ENCODE results near the gene CD58.

CD58 gene

GRCh38 chr1:116489231-116489697, 81.6 kb downstream of the CD58 start:
- no peaks in the 10 kb centered on the region for H3K4me1 Mint-ChIP-seq
- no peak overlapping the region for H3K4me3 Mint-ChIP-seq
- H3K27me3 Mint-ChIP-seq, result no peaks in the 10 kb centered on the region
- H3K36me3 Mint-ChIP-seq, result no peaks in the 10 kb centered on the region
- H3K27ac Mint-ChIP-seq, result no peak overlapping the region
- H3K9me3 Mint-ChIP-seq, result no peaks in the 10 kb centered on the region

GRCh38 chr1:116488071-116488470, 82.8 kb downstream of the CD58 start:
- no peaks in the 10 kb centered on the region for H3K27me3 Mint-ChIP-seq
- no peak overlapping the region for H3K4me3 Mint-ChIP-seq
- H3K27ac Mint-ChIP-seq, result no peak overlapping the region
- no peaks in the 10 kb centered on the region for H3K36me3 Mint-ChIP-seq
- H3K4me1 Mint-ChIP-seq, result no peaks in the 10 kb centered on the region
- H3K9me3 Mint-ChIP-seq, result no peaks in the 10 kb centered on the region

DNA sequence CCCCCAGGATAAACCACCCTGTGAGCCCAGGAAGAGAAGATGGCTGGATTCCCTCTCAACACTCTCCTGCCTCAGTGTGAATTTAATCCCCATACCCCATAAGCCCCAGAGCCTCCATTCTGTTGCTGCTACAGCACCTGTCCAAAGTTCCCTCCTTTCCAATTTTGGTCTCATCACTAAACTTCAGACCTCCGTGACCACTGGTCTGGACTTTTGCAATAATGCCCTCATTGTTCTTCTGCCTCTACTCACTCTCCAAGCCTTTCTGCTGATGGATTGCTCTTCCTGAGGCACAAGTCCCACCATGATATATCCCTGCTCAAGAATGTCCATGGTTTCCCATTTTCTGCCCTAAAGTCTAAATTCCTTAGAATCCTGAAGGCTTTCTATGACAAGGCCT, 83.2 kb downstream of the CD58 start:
- Mint-ChIP-seq H3K27me3 (no peaks in the 10 kb centered on the region), H3K4me1 (no peaks in the 10 kb centered on the region), H3K9me3 (no peaks in the 10 kb centered on the region), H3K27ac (no peak overlapping the region), H3K4me3 (no peak overlapping the region), H3K36me3 (no peaks in the 10 kb centered on the region)

DNA sequence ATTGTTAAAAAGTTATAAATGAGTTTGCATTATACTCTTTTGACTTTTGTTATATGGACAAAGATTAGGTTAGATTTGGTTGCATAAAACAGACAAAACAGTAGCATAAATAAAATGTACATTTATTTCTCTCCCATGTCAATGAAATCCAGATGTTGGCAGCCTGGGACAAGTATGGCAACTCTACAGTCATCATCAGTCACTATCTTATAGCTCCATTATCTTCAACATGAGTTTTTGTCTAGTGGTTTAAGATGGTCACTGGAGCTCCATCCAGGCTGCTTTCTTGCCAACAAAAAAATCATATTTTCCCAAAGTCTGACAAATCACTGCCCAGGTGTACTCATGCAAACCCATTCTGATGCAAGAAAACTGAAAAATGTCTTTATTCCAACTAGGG, 83.8 kb downstream of the CD58 start:
- H3K27me3 Mint-ChIP-seq, result no peaks in the 10 kb centered on the region
- no peaks in the 10 kb centered on the region for H3K9me3 Mint-ChIP-seq
- no peak overlapping the region for H3K4me3 Mint-ChIP-seq
- H3K36me3 Mint-ChIP-seq, result no peaks in the 10 kb centered on the region
- H3K27ac Mint-ChIP-seq, result no peak overlapping the region
- no peaks in the 10 kb centered on the region for H3K4me1 Mint-ChIP-seq

GRCh38 chr1:116486424-116486823, 84.4 kb downstream of the CD58 start:
- H3K27ac Mint-ChIP-seq, result no peak overlapping the region
- no peaks in the 10 kb centered on the region for H3K36me3 Mint-ChIP-seq
- H3K4me1 Mint-ChIP-seq, result no peaks in the 10 kb centered on the region
- no peak overlapping the region for H3K4me3 Mint-ChIP-seq
- no peaks in the 10 kb centered on the region for H3K9me3 Mint-ChIP-seq
- H3K27me3 Mint-ChIP-seq, result no peaks in the 10 kb centered on the region

DNA sequence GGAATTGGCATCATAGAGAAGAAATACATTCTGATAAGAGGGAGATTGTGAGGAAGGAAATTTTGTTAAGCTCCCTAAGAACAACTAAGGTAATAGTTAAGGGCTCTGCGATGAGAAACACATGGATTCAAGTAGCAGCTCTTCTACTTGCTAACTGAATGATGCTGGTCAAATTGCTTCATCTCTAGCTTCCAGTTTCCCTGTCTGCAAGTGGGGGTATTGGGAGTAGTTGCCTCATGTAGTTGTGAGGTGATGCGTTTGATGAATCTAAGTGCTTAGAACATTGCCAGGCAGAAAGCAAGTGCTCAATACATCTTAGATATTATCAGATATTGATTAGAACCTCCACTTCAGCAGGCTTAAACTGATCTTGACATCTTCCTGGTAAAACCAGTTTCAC, 84.8 kb downstream of the CD58 start:
- H3K4me1 Mint-ChIP-seq, result no peaks in the 10 kb centered on the region
- H3K27me3 Mint-ChIP-seq, result no peaks in the 10 kb centered on the region
- H3K4me3 Mint-ChIP-seq, result no peak overlapping the region
- H3K27ac Mint-ChIP-seq, result no peak overlapping the region
- H3K9me3 Mint-ChIP-seq, result no peaks in the 10 kb centered on the region
- H3K36me3 Mint-ChIP-seq, result no peaks in the 10 kb centered on the region

GRCh38 chr1:116485071-116485735, 85.6 kb downstream of the CD58 start:
- Mint-ChIP-seq H3K4me1 (no peaks in the 10 kb centered on the region), H3K36me3 (no peaks in the 10 kb centered on the region), H3K4me3 (no peak overlapping the region), H3K27me3 (no peaks in the 10 kb centered on the region), H3K27ac (no peak overlapping the region), H3K9me3 (no peaks in the 10 kb centered on the region)

GRCh38 chr1:116483481-116484309, 87.1 kb downstream of the CD58 start:
- H3K36me3 Mint-ChIP-seq, result no peaks in the 10 kb centered on the region
- no peaks in the 10 kb centered on the region for H3K4me1 Mint-ChIP-seq
- no peaks in the 10 kb centered on the region for H3K9me3 Mint-ChIP-seq
- no peaks in the 10 kb centered on the region for H3K27me3 Mint-ChIP-seq
- H3K27ac Mint-ChIP-seq, result no peak overlapping the region
- no peak overlapping the region for H3K4me3 Mint-ChIP-seq

GRCh38 chr1:116482490-116482889, 88.3 kb downstream of the CD58 start:
- Mint-ChIP-seq H3K4me3 (no peak overlapping the region), H3K27me3 (no peaks in the 10 kb centered on the region), H3K27ac (no peak overlapping the region), H3K36me3 (no peaks in the 10 kb centered on the region), H3K9me3 (no peaks in the 10 kb centered on the region), H3K4me1 (no peaks in the 10 kb centered on the region)

GRCh38 chr1:116481934-116482333, 88.9 kb downstream of the CD58 start:
- H3K27ac Mint-ChIP-seq, result no peak overlapping the region

GRCh38 chr1:116478621-116479020, 92.2 kb downstream of the CD58 start:
- Mint-ChIP-seq H3K27ac (no peak overlapping the region), H3K4me3 (no peak overlapping the region), H3K4me1 (no peaks in the 10 kb centered on the region), H3K27me3 (no peaks in the 10 kb centered on the region), H3K9me3 (no peaks in the 10 kb centered on the region), H3K36me3 (no peaks in the 10 kb centered on the region)

More at GRCh38 chr1:116481934-116482333, 88.9 kb downstream of the CD58 start:
- H3K9me3 Mint-ChIP-seq, result no peaks in the 10 kb centered on the region
- no peak overlapping the region for H3K4me3 Mint-ChIP-seq
- no peaks in the 10 kb centered on the region for H3K27me3 Mint-ChIP-seq
- no peaks in the 10 kb centered on the region for H3K36me3 Mint-ChIP-seq
- H3K4me1 Mint-ChIP-seq, result no peaks in the 10 kb centered on the region

DNA sequence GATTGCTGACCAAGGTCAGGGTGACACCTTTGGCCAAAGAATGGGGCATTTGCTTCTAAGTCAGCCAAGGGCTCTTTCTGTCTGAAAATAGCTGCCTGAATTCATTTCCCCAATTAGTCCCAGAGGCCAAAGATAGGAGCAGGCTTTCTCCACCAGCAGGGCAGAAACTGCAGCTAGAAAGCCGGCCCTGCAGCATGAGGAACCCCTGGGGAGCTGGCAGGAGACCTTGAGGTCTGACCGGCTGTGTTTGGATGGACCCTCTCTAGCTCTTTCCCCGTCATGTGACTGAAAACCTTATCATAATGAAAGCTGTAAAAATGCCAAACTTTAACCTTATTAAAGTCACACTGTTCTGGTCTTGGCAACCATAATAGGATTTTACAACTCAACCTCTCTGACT, 93.4 kb downstream of the CD58 start:
- Mint-ChIP-seq H3K27me3 (no peaks in the 10 kb centered on the region), H3K27ac (no peak overlapping the region), H3K36me3 (no peaks in the 10 kb centered on the region), H3K4me3 (no peak overlapping the region), H3K9me3 (no peaks in the 10 kb centered on the region), H3K4me1 (no peaks in the 10 kb centered on the region)

GRCh38 chr1:116476321-116476720, 94.5 kb downstream of the CD58 start:
- no peak overlapping the region for H3K4me3 Mint-ChIP-seq

DNA sequence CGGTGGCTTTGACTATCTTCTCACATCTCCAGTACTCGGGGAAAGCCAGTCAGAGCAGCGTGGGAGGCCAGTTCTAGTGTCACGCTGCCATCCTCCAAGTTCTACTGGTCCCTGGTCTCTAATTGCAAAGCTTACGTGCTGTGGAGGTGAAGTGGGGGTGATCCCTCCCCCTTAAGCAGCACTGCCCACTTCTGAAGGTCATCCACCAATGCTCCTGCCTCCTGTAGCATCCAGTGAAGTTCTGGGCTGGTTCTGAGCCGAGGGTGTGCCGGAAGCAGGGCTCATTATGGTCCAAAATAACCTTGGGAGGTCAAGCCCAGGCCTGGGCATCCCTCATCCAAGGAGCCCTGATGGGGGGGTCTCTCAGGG, 95.0 kb downstream of the CD58 start:
- no peak overlapping the region for H3K27ac Mint-ChIP-seq
- no peaks in the 10 kb centered on the region for H3K36me3 Mint-ChIP-seq
- no peaks in the 10 kb centered on the region for H3K27me3 Mint-ChIP-seq
- H3K4me3 Mint-ChIP-seq, result no peak overlapping the region
- H3K4me1 Mint-ChIP-seq, result no peaks in the 10 kb centered on the region
- H3K9me3 Mint-ChIP-seq, result no peaks in the 10 kb centered on the region

More at GRCh38 chr1:116476321-116476720, 94.5 kb downstream of the CD58 start:
- H3K27ac Mint-ChIP-seq, result no peak overlapping the region
- H3K9me3 Mint-ChIP-seq, result no peaks in the 10 kb centered on the region
- H3K36me3 Mint-ChIP-seq, result no peaks in the 10 kb centered on the region
- H3K4me1 Mint-ChIP-seq, result no peaks in the 10 kb centered on the region
- H3K27me3 Mint-ChIP-seq, result no peaks in the 10 kb centered on the region

- H3K27me3 Mint-ChIP-seq, result no peaks in the 10 kb centered on the region
- H3K36me3 Mint-ChIP-seq, result no peaks in the 10 kb centered on the region
- H3K4me3 Mint-ChIP-seq, result no peak overlapping the region
- H3K27ac Mint-ChIP-seq, result no peak overlapping the region
- H3K4me1 Mint-ChIP-seq, result no peaks in the 10 kb centered on the region
- H3K9me3 Mint-ChIP-seq, result no peaks in the 10 kb centered on the region
Measured at GRCh38 chr1:116474921-116475849, 95.6 kb downstream of the CD58 start.
